HG02610 (cell line): Measurements from ENCODE around the gene BMPR1A.
"Not testable (repeated sequence)": the region's sequence is repeated elsewhere in the genome, so short reads cannot be mapped to it uniquely, and the experiment has no call there.

Experiments
- ATAC-seq: cut with Tn5 transposase; IDR thresholded peaks from one replicate; pipeline ENCODE4 v1.9.1; 2021; ENCODE audit warnings: mild to moderate bottlenecking, moderate library complexity; ENCODE audit not compliant: unreplicated experiment

The BMPR1A gene

GRCh38 chr10:86729677-86730076 lies 26.7 kb upstream of the BMPR1A start:
- ATAC-seq: no peak

GRCh38 chr10:86730227-86730626 lies 26.2 kb upstream of the BMPR1A start:
- no peak for ATAC-seq

GRCh38 chr10:86732771-86733170 lies 23.6 kb upstream of the BMPR1A start:
- no peak for ATAC-seq

GRCh38 chr10:86733260-86733671 lies 23.2 kb upstream of the BMPR1A start:
- ATAC-seq: no peak

GRCh38 chr10:86734207-86734988 lies 22.0 kb upstream of the BMPR1A start:
- ATAC-seq: no peak

- not testable (repeated sequence) for ATAC-seq
Measured at GRCh38 chr10:86735278-86735677, 21.1 kb upstream of the BMPR1A start.

GRCh38 chr10:86742230-86742629 lies 14.2 kb upstream of the BMPR1A start:
- ATAC-seq: no peak

GRCh38 chr10:86744067-86744725 lies 12.2 kb upstream of the BMPR1A start:
- no peak for ATAC-seq

- no peak for ATAC-seq
Measured at GRCh38 chr10:86747796-86748581, 8.4 kb upstream of the BMPR1A start.

- ATAC-seq: no peak
Measured at GRCh38 chr10:86749854-86750253, 6.6 kb upstream of the BMPR1A start.

GRCh38 chr10:86751477-86751876 lies 4.9 kb upstream of the BMPR1A start:
- no peak for ATAC-seq

GRCh38 chr10:86752311-86752710 lies 4.1 kb upstream of the BMPR1A start:
- ATAC-seq: no peak

GRCh38 chr10:86753051-86753450 lies 3.4 kb upstream of the BMPR1A start:
- ATAC-seq: no peak

GRCh38 chr10:86753638-86754434 lies 2.6 kb upstream of the BMPR1A start:
- ATAC-seq: no peak

GRCh38 chr10:86755454-86755739 lies 1.0 kb upstream of the BMPR1A start:
- ATAC-seq: no peak

- peak; percentile 80 for ATAC-seq
Measured at GRCh38 chr10:86755740-86756510, 494 bp upstream of the BMPR1A start.

GRCh38 chr10:86757113-86757972 lies 924 bp downstream of the BMPR1A start:
- ATAC-seq: peak; percentile 5

- no peak for ATAC-seq
Measured at GRCh38 chr10:86758189-86759072, 2.0 kb downstream of the BMPR1A start.
